Measurements from ENCODE around the gene ANKRD55.
"Not testable (repeated sequence)": the region's sequence is repeated elsewhere in the genome, so short reads cannot be mapped to it uniquely, and the experiment has no call there.

ANKRD55 gene
- 0 to 1.8 (median 0.17) reads per million in 18 experiments for total RNA-seq

- no peak for DNase-seq
Measured at GRCh38 chr5:56233230-56233629, at the start of gene ANKRD55. Gene ANKRD55 (minus strand): TSS chr5:56233330. CDS start chr5:56232913, 417 bp downstream.

- no peak for DNase-seq
Measured at GRCh38 chr5:56282216-56282615, 49.1 kb upstream of the ANKRD55 start.

- DNase-seq = no peak
Measured at GRCh38 chr5:56281489-56282165, 48.5 kb upstream of the ANKRD55 start.

- no peak for DNase-seq
Measured at GRCh38 chr5:56279979-56280378, 46.8 kb upstream of the ANKRD55 start.

- DNase-seq = no peak
Measured at GRCh38 chr5:56279291-56279690, 46.2 kb upstream of the ANKRD55 start.

- no peak for DNase-seq
Measured at GRCh38 chr5:56278335-56278753, 45.2 kb upstream of the ANKRD55 start.

GRCh38 chr5:56277573-56277972 is 44.4 kb upstream of the ANKRD55 start:
- DNase-seq = no peak

GRCh38 chr5:56273376-56273955 is 40.3 kb upstream of the ANKRD55 start:
- no peak for DNase-seq

GRCh38 chr5:56272765-56273164 is 39.6 kb upstream of the ANKRD55 start:
- DNase-seq = no peak

- DNase-seq = peak; percentile 92 to 94
Measured at GRCh38 chr5:56270568-56271392, 37.6 kb upstream of the ANKRD55 start.

- no peak for DNase-seq
Measured at GRCh38 chr5:56270058-56270457, 36.9 kb upstream of the ANKRD55 start.

- DNase-seq = peak; percentile 86 to 87
Measured at GRCh38 chr5:56269216-56269927, 36.2 kb upstream of the ANKRD55 start.

- DNase-seq = not testable (repeated sequence)
Measured at GRCh38 chr5:56268707-56269106, 35.6 kb upstream of the ANKRD55 start.

- DNase-seq = no peak
Measured at GRCh38 chr5:56267856-56268255, 34.7 kb upstream of the ANKRD55 start.

GRCh38 chr5:56264417-56265025 is 31.4 kb upstream of the ANKRD55 start:
- DNase-seq = peak; percentile 30

GRCh38 chr5:56262279-56262678 is 29.1 kb upstream of the ANKRD55 start:
- no peak for DNase-seq

GRCh38 chr5:56259002-56259511 is 25.9 kb upstream of the ANKRD55 start:
- DNase-seq = peak; percentile 81 to 87

- not testable (repeated sequence) for DNase-seq
Measured at GRCh38 chr5:56257763-56258529, 24.8 kb upstream of the ANKRD55 start.

- DNase-seq = no peak
Measured at GRCh38 chr5:56257010-56257409, 23.9 kb upstream of the ANKRD55 start.

- DNase-seq = no peak
Measured at GRCh38 chr5:56255502-56255901, 22.4 kb upstream of the ANKRD55 start.

GRCh38 chr5:56253924-56254323 is 20.8 kb upstream of the ANKRD55 start:
- no peak for DNase-seq

All from inflammatory macrophage (primary cell).